Activated CD8-positive, alpha-beta memory T cell treated with anti-CD3 and anti-CD28 coated beads for 1 hour (primary cell): ENCODE measurements around the gene FAM174C.

Experiments used
- DNase-seq, 2 donors: peaks; one replicate each; pipeline ENCODE4 v3.0.0-alpha.2; 2020; ENCODE audit warnings: low read depth in 1 of 2; ENCODE audit errors: extremely low read depth in 1 of 2

Gene FAM174C

DNA sequence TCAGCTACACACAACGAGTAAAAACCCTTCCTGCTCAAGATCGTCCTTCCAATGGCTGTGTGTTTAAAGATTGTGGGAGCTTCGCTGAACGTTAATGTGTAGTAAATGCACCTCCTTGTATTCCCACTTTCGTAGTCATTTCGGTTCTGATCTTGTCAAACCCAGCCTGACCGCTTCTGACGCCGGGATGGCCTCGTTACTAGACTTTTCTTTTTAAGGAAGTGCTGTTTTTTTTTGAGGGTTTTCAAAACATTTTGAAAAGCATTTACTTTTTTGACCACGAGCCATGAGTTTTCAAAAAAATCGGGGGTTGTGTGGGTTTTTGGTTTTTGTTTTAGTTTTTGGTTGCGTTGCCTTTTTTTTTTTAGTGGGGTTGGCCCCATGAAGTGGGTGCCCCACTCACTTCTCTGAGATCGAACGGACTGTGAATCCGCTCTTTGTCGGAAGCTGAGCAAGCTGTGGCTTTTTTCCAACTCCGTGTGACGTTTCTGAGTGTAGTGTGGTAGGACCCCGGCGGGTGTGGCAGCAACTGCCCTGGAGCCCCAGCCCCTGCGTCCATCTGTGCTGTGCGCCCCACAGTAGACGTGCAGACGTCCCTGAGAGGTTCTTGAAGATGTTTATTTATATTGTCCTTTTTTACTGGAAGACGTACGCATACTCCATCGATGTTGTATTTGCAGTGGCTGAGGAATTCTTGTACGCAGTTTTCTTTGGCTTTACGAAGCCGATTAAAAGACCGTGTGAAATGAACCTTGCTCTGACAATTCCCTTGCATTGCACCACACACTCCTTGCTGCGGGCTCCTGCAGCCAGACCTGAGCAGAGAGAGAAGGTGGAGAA is 2.7 kb upstream of the FAM174C start:
- DNase-seq = no peak

DNA sequence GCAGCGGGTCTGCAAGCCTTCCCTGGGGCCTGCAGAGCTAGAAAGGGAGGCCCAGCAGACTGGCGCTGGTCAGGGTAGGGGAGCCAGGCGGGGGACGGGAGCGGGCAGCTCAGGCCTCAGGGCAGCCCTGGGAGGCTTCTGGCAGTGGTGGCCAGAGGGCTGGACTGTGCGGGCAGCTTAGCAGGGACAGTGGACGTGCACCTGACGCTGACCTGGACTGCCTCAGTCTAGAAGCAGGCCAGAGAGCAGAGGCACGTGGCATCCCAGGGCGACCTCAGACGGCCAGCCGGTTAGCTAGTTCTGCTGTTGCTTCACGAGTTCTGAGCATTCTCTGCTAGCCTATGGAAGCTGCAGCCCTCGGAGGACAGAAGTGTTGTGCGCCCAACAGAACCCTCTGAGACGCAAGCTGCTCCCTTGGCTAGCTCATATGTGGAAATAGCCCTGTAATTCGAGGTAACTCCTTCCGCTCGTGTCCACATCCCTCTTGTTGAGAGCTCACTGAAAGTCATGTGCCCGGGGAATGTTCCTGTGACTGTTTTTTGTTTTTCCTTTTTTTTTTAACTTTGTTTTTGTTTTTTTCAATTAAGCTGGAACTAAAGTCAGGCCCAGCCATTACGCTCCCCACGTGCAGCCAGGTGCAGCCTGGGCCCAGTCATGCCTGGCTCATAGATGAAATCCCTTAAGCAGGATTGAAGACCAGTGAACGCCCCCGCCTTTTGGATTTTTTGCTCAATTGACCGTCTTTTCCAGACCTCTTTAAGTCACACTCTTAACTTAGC is 1.9 kb upstream of the FAM174C start:
- no peak for DNase-seq

DNA sequence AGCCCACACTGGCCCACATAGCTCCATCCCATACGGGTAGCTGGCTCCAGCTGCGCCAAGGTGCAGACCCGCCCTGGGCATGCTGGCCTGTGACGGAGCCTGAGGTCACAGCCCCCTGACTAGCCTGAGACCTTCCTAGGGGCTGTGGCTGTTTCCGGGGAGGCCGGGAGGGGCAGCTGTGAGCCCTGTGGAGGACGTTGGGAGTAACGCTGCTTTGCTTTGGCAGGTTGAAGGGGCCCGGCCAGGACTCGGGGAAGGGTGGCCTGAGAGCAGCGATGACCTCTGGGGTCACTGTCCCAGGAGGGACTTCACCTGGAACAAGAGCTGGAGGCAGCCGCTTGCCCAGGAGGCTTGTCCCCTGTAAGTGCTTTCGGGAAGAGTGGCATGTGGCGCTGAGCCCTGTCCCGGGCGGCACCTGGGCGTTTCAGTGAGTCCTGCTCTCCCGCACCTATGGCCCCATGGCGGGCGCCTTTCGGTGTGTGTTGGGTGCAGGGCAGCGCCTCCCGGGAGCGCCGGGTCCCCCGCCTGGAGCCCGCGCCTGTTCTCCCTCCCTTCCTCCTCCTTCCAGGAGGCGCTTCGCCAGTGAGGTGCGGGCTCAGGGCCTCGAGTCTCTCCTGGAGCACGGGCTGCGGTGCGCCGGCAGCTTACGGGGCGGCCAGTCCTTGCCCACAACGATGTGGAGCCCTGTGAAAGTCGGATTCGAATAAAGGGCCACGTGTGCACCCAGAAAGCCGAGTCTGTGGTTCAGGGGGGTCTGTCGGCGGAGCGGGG is 1.1 kb upstream of the FAM174C start:
- DNase-seq = no peak

DNA sequence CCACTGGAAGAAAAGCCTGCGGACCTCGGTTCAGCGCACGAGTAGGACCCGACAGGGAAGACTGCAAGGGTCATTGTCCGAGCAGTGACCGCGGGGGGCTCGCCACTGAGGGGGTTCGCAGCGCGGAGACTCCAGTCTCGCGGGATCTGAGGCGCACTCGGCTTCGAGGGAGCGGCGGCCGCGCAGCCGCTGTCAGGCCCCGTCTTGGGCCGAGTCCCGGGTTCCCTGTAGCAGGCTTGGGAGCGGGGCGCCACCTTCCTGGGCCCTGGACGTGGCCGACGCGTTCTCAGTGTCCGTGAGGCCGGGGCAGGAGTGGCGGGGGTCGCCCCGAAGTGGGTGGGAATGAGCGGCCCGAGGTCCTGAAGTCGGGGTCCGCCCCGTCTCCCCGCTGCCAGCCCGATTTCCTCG is 474 bp upstream of the FAM174C start:
- no peak for DNase-seq

DNA sequence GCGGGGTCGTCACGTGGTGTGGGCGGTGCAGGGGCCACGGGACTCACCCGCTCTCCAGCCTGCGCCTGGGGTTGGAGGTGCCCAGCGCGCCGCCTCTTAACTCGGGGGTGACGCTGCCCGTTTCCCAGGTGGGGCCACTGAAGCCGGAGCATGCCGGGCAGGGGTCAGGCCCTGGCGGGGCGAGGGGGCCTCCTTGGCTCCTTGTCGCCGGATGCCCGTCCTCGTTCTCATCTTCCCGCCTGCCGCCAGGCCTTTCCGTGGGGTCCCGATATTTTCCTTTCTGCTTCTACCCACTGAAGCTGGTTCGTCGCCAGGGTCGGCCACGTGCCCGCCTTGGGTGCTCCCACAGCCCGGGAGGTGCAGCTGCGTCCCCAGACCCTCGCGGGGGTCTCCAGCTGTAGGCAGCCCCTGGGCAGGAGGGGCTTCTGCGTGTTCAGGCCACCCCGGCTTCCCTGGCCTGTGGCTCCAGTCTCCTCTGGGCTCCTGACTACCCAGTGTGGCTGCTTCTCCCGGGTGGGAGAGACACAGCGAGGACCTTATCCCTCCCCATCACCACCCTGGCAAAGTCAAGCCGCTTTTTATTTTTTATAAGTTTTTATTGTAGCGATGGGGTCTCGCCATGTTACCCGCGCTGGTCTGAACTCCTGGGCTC is 772 bp downstream of the FAM174C start:
- DNase-seq = no peak

DNA sequence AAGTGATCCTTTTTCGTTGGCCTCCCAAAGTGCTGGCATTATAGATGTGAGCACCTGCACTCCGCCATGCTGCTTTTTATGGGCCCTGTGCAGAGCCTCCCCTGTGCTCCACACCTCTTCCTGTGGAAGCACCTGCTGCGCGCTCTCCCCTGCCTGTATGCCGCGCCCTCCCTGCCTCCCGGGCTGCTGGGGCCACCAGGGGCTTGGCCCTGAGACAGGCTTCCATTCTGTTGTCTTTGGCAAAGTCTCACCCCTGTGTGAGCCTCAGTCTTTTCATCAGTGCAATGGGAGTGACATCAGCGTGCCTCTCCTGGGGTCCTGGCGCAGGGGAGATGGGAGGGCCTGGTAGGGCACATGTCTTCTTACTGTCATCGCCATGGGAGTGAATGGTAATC is 1.3 kb downstream of the FAM174C start:
- DNase-seq = no peak

DNA sequence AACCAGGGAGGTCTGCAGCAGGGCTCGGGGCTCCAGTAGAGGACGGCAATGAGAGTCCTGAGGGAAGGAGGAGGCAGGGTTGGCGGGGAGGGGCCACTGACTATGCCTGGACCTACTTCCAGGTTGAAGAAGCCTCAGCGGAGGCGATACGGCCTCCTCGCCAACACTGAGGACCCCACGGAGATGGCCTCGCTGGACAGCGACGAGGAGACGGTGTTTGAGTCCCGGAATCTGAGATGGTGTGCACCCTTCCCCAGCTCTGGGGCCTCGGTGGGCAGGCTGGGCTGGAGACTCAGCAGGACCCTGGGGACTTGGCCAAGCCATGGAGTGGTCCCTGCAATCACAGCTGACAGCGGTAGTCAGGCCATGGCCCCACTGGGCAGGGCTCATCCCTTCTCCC is 1.7 kb downstream of the FAM174C start:
- no peak for DNase-seq

DNA sequence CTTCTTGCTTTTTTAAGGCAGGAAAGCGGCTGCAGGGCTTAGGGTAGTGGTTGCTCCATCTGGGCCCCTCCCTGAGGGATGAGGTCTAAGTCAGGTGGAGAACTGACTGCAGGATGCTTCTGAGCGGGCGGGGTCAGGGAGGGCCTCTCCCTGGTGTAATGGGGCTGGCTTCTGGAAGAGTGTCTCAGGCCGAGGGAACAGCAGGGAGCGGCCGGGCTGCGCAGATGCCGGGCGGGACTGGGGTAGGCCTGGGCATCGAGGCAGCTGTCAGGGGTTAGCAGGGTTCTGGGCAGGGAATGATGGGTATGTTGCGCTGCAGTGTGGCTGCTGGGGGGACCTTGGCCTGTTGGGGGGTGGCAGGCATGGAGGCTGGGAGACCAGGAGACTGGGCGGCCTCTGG is 2.7 kb downstream of the FAM174C start:
- DNase-seq = no peak

DNA sequence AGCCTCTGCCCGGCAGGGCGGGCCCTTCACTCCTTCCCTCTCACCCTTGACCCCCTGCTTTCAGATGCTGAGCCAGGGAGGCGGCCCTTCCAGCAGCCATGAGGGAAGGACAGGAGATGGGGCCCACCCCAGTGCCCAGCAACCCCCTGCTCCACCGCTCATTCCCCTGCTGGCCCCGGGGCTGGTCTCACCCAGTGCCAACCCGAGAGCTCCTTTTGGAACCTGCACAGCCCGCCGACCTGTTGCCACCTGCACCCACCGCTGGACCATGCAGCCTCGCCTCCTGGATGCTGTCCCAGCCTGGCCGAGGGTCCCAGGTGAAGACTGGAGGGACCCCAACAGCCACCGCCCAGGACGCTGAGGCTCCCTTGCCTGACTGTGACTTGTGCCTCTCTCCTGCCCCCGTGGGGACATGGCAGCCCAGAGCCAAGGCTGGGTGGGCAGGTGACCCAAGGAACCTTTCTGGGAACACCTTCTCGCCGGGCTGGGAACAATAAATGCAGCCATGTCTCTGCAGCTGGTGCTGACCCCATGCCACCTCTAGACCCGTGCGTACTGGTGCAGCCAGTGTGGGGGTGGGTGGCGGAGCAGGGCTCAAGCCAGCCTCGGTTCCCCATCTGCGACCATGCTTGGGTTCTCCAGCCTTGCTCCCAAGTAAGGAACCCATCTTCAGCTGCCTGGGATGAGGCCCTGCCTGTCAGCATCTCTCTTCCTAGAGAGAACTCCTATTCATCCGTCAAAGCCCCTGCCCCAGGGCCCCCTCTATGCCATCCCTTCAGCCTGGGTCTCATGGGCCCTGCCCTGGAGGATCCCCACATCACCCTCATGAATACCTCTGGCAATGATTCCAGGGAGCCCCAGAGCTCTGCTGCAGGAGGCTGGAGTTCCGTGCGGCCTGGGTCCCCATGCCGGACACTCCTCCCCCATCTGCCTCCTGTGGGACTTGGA is 3.7 kb downstream of the FAM174C start:
- DNase-seq = no peak

DNA sequence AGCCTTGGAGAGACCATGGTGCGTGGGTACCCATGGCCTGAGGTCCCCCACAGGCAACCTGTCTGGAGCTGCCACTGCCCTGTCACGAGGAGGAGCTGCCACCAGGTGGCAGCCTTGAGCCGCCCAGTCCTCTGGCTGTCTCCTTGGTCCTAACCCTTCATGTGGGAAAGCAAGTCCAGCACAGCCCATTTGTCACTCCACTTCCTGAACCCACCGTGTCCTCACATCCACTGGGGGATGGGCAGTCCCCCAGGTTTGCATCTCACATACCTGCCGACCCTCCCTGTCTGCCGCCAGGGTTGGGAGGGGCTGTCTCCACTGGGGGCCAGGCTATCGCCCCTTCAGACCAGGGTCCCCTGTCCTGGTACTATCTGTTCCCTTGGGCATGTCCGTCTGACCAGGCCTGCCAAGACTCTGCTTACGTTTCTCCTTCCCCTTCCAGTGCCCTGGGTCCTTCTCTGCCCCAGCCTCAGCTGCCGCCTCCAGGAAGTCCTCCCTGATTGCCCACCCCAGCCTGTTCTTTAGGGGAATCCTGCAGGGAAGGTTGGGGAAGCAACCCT is 4.5 kb downstream of the FAM174C start:
- peak in 1 of 2 donors; percentile 67 for DNase-seq

DNA sequence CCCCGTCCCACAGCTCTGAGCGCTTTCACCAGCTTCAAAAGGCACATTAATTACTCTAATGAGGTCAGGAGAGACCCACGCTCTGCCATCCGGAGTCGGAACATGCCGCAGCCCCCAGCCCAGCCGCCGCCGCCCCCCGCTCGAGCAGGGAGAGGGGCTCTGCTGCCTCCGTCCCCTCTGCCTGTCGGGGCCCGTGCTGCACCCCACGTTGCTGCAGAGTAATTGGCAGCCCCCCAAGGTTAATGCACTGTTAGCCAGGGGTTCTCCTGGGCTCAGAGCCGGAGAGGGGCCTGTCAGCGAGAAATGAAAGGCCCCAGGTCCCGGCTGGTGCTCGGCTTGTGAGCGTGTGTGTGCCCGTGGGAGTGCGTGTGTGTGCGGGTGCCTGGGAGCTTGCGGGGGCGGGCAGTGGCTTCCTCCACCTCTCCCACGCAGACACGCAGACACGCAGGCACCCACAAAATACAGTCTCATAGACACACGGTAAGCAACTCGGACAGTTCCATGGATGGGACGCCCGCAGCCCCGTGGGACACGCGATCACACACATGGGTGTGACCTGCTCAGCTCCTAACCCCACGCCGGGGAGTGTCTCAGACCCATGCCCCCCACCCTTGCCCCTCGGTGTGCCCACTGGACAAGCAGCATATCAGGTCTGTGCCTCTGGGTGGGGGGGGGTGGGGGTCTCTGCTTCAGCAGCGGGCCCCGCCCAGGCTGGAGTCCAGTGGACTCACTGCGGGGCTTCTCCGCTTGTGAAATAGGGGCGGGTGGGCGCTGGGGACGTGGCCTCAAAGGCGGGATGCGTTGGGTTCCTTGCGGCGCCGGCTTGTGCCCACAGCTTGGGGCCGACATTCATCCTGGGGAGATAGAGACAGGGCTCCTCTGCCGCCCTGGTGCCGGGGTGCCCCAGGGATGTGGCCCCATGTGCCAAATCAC is 5.6 kb downstream of the FAM174C start:
- DNase-seq = no peak

DNA sequence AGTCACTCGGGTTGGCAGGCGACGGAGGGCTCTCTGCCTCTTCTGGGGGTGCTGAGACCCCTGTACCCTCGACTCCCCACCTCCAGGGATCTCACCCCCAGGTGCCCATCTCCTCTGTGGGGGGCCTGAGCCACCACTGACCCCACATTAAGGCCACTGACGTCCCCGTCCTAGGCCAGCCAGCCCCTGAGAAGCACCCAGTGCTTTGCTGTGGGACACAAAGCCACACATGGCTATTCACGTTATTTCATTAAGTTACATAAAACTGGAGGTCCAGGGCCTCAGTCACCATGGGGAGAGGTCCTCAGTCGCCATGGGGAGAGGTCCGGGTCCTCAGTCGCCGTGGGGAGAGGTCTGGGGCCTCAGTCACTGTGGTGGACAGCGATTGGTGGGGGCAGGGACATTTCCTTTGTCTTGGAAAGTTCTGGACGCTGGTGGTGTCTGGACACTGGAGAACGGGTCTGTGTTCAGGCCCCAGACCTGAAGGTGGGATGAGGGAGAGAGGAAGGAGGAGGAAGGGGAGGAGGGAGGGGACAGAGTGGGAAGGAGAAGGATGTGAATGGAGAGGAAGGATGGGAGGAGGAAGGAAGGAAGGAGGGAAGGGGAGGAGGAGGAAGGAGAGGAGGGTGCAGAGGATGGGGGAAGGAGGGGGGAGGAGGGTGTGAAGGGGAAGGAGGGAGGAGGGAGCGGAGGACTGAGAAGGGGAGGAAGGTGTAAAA is 6.4 kb downstream of the FAM174C start:
- DNase-seq = no peak

DNA sequence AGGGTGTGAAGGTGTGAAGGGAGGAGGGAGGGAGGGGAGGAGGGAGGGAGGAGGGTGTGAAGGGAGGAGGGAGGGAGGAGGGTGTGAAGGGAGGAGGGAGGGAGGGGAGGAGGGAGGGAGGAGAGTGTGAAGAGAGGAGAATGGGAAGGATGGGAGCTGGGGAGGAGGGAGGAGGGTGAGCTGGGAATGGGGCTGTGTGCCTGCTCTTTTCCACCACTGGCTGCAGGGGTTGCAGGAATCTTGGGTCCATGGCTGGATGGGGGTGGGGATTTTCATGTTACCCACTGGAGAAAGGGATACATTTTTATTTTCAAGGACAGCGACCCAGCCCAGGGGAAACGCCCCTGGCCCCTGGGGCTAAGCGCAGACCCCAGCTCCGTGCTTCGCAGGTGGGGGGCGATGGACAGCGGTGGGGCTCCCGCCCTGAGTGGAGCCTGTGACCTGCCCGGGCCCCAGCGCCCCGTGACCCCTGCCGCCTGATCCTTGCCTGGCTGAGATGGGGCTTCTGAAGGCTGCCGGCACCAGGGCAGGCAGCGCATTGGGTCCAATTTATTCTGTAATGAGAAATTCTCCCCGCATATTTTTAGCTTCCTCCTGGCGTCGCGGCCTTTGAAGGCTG is 7.4 kb downstream of the FAM174C start:
- DNase-seq = no peak

DNA sequence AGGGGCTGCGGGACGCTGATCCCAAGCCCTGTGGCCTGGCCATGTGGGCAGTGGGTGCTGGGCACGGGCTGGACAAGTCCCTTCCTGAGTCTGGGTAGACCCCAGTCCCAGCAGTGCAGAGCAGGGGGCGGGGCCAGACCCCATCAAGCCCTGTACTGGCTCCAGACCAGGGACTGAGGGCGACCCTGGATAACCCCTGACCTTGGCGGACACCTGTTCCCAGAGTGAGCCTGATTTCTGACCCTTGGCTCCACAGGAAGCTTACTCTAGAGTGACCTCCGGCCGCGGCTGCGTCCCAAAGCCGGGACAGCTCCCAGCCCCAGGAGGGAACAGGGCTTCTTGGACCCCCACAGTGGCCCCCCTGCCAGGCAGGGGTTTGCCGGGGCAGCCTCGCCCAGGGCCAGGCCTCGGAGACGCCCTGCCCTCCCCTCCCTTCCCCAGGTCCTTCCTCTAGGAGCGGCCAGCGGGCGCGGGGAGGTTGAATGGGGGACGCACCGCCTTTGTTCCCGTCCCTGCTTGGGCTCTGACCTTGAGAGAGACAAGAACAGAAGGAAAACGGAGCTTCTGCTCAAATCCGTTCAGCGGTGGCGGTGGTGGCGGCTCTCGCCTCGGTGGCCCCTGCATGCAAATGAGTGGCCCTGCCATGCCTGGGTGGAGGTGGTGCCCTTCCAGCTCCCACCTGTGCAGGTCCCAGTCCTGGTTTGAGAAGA is 8.0 kb downstream of the FAM174C start:
- no peak for DNase-seq

DNA sequence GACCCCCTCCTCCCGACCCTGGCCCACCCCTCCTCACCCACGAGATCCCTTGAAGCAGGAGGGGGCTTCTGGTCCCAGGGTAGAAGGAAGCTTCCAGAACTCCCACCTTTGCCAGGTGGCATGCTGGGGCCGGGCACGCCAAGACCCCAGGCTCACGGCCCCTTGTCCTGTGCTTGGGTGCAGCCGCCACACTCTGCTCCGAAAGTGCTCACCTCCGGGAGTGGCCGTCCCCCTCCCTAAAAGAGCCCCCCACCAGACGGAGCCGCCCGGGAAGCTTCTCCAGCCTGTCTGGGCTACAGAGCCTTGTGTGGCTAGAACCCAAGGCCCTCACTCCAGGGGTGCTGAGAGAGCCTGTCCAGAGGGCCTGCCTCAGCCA is 8.6 kb downstream of the FAM174C start:
- DNase-seq = no peak

DNA sequence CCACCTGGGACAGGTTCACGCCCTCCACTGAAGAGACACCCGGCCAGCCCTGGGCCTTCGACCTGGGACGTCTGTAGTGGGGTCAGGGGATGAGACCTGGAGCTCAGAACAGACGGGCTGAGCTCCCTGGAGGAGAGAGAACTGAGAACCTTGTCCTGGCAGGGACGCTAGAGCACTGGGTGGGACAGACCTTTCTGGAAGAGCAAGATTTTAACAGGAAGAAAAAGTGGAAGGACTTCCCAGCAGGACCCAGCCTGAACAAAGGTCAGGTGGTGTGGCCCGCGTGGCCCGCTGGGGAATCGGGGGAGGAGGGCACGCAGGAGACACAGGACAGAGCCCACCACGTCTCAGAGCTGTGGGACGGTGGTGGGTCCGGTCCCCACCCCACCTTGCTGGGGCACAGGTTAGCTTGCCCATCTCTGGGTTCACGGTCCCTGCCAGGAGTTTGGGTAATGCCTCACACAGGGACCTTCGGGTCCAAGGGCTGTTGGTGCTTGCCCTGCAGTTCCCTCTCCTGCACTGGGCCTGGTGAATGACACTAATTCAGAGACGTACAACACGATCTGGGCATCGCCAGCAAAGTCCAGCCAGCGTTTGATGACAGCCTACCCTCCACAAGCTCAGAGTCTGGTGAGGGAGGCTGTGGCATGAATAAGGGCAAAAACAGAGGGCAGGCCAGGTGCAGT is 9.1 kb downstream of the FAM174C start:
- DNase-seq = no peak
